GM19463 (cell line): ENCODE measurements around the gene FXYD1.

Source experiments
- ATAC-seq: cut with Tn5 transposase; IDR thresholded peaks from one replicate; pipeline ENCODE4 v1.9.1; 2021; ENCODE audit warnings: mild to moderate bottlenecking, moderate library complexity; ENCODE audit not compliant: unreplicated experiment

FXYD1 gene

DNA sequence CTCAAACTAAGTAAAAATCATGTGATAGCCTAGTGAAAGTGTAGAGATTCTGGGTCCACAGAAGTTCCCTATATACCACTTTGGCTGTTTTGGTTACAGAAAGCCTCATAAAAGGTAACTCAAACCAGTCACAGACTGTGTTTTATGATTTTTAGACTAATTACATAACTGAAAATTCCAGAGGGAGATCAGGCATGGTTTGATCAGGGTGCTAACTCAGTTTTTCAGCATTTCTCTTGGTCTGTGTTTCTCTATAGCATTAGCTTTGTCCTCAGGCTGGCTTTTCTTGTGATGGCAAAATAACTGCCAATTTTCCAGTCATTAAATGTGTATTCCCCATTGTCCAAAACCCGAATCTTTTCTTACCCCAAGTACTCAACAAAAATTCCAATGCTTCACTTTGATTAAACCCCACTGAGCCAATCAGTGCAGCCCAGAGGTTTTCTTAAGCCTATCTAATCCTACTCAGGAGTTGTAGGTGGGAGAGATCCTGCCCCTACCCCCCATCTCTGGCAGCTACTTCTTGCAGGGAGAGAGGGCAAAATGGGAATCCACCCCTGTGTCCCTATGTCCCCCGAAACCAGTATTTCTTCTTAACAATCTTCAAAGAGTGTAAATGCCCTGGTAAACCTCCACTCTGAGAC lies 31.6 kb upstream of the FXYD1 start:
- no peak for ATAC-seq

DNA sequence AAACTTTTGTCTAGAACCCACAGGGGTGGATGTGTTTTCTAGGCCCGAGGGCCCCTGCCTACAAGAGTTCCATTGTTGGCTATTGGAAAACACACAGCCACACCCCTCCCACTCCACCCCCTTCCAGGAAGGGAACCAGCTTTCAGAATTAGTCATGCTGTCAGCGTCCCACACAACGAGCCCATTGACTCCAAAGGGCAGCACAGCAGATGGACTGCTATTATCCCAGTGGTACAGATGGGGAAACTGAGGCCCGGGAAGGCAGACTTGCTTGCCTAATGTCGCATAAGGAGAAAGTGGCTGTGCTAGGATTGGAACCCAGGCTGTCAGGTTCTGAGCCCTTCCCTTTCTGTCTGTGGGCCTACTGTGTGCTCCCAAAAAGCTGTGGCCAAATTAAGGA lies 31.1 kb upstream of the FXYD1 start:
- no peak for ATAC-seq

- no peak for ATAC-seq
Observed at GRCh38 chr19:35108730-35109129, 29.9 kb upstream of the FXYD1 start.

DNA sequence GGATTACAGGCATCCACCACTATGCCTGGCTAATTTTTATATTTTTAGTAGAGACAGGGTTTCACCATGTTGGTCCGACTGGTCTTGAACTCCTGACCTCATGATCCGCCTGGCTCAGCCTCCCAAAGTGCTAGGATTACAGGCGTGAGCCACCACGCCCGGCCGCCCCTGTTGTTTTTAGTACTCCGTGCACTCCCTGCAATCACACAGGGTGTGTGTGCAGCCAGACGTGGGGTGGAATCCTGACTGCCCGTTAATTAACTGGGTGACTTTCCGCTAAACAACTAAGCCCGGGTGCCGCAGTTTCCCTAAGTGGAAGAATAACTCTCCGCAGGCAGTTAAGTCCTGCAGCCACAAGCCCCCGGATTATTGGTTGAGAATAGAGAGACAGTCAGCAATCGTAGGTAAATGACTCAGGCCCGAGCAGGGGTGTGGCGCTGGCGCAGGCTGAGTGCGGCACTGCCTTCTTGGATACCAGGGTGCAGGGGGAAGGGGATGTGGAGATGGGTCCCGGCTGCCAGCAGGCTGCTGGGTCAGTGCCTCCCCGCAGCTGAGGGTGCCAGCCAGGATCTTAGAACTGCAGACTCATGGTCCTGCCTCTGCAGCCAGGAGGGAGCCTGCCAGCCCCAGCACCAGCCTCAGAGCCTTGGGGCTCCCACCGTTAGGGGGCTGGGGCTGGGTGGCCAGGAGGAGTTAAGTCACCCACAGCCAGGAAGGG lies 29.1 kb upstream of the FXYD1 start:
- no peak for ATAC-seq

DNA sequence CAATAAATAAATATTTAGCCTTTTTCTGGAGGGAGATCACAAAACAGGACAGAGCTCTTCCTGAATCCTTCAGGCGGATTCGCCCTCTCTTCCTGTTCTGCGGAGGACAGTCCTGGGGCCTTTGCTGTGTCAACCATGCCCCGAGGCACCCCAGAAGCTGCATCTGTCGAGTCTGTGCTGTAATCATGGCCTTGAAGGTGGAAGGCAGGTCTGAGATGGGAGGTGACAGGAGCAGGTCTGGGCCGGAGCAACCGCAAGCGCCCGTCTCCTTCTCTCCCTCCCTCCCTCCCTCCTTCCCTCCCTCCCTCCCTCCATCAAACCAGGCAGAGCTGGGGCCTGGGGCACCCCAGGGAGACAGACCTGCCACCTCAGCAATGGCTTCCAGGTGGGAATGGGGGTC lies 27.6 kb upstream of the FXYD1 start:
- no peak for ATAC-seq

GRCh38 chr19:35112995-35113688 lies 25.5 kb upstream of the FXYD1 start:
- no peak for ATAC-seq

- no peak for ATAC-seq
Observed at GRCh38 chr19:35114353-35115176, 24.1 kb upstream of the FXYD1 start.

DNA sequence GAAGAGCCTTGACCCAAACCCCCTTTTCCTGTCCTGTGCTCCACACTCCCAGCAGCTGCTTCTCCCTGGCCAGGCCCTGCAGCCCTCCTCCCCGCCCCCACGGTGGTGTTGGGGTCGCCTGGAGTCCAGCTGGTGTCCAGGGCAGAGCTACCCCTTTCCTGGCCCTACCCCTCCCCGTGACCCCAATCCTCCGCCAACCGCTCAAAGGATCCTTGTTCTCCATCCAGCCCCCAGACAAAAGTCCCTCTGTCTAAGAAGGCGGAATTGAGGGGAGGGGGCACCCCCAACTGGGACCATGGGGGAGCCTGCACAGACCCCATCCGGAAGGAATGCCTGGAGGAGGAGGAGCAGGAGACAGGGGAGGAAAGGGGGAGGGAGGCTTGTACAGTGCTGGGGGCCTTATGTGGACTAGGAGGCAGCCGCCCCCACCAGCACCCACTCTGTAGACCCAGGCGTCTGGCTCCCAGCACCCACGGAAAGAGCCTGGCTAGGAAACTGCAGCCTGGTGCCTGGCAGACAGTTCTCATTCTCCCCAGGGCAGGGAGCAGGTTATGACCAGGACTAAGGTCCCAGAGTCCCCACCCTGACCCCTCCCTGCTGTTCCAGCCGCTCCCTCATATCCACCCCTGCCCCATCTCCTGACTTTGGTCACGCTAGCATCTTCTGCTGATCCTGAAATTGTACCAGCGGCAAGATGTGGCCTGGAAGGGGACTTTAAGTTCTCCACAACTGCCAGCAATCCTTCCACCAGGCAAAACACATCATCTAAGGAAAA lies 23.3 kb upstream of the FXYD1 start, which contains the start of gene FXYD3:
TSS of gene FXYD3 (plus strand) at position 647 of the 775 bp plus-strand sequence. CDS start 3,554 bp downstream, outside the sequence.
- no peak for ATAC-seq

DNA sequence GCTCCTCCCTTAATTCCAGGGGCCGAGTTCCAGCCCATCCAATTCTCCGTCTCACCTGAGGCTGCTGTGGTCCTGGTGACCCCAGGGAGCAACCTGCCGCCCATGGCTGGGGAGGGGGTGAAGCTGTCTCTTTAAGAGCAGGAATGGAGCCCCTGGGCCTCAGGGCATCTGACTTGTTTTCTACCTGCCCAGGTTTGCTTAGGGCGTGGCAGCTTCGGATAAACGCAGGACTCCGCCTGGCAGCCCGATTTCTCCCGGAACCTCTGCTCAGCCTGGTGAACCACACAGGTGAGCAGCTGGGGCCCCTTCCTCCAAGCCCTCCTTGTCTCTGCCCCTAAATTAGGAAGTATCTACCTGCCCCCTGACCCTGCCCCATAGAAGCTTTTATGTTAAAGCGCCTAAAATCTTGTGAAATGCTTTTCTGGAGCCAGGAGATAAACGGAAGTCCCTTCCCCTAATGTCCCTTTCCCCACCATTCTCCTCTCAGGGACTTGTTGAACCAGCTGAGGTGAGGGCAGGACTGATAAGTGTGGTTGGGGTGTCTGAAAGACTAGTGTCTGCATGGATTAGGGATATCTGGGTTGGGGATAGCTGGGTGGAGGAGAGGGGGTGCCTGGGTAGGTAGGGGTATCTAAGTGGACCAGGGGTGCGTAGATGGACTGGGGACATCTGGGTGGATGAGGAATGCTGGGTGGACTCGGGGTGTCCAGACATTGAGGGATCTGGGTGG lies 22.4 kb upstream of the FXYD1 start:
- no peak for ATAC-seq

DNA sequence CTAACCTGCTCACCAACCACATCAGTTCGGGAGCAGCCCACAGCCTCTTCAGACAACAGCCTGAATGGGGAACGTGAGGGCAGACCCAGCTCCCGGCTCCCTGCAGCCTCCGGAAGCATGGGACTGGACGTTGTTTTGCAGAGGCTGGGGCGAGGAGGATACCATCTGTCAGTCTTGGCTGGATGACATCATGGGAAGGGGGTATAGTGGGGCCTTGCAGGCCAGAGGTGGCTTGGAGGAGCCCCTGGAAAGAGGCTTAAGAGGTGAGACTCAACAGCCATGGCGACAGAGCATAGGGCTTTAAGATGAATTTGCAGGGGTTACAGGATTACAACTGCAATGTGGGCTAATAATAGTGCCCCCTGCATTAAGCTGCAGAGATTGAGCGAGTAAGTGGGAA lies 21.5 kb upstream of the FXYD1 start:
- no peak for ATAC-seq

DNA sequence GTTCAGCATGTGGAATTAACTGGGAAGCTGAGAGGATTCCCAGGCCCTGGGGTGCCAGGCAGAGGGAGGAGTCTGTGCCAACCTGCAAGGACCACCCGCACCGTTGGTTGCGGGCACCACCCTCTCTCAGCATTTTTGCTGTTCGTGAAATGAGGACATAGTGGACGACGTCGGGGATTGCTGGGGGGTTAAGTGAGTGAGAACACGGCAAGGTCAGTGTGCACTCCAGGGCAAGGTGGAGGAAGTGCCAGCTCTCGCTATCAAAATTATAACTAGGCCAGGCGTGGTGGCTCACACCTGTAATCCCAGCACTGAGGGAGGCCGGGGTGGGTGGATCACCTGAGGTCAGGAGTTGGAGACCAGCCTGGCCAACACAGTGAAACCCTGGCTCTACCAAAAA lies 20.8 kb upstream of the FXYD1 start:
- no peak for ATAC-seq

- ATAC-seq = no peak
Observed at GRCh38 chr19:35118268-35119020, 20.2 kb upstream of the FXYD1 start.

DNA sequence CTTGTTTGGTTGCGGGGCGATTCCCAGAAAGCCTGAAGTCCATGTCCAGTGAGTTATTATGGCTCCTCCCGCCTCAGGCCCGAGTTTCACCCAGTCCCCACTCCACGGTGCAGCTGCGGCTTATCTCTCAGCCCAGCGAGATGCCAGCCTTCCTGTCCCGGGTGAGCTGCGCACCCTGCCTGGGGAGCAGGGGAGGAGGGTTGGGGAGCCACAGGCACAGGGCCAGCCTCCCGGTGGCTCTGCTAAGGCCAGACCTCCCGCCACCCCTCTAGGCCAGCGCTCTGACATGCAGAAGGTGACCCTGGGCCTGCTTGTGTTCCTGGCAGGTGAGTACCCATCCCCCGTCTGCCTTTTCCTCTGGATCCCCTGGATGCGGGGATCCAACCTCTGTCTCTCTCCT lies 19.5 kb upstream of the FXYD1 start:
- no peak for ATAC-seq

DNA sequence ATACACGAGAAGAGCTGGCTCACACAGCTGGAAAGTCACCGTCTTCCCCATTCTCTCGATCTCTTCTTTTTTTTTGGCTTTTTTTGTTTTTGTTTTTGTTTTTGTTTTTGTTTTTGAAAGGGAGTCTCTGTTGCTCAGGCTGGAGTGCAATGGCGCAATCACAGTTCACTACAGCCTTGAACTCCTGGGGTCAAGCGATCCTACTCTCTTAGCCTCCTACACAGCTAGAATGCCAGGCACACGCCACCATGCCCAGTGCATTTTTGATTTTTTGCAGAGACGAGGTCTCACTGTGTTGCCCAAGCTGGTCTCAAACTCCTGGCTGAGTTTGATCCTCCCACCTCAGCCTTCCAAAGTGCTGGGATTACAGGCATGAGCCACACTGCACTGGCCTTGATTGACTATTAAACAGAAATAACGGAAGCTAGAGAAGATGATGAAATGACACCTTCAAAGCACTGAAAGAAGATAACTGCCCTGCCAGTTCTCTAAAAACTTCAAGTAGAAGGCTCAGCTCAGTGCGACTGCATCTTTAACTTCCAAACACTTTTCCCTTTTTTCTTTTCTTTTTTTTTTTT lies 19.0 kb upstream of the FXYD1 start:
- ATAC-seq = no peak

DNA sequence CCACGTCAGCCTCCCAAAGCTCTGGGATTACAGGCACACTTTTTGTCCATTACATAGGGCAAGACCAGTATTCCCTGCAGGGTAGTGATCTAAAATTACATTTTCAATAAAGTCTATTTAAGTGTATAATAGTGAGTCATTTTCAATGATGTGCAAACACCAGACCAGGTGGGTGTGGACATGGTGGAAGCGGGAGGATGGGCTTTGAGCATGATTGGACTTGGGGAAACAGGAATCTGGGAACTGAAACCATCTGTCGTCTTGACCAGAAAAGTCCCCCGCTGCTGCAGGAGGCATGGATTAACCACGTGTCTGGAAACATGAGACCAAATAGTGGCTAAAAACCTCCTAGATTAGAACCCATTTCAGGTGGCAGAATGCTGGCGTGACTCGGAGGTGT lies 18.1 kb upstream of the FXYD1 start:
- ATAC-seq = no peak

DNA sequence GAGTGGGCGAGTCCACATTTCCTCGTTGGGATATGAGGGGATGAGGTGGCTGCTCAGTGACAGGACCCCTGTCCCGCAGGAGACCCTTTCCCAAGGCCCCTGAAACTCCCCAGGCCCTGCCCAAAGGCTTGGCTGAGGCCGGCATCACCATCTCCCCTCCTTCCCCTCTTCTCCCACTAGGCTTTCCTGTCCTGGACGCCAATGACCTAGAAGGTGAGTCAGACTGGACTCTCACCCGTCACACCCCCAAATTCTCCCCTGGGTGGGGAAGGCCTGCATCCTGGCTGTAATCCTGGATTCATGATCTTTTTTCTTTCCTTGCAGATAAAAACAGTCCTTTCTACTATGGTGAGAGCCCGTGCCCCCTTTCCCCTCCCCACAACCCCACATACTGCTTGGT lies 17.7 kb upstream of the FXYD1 start:
- ATAC-seq = no peak

DNA sequence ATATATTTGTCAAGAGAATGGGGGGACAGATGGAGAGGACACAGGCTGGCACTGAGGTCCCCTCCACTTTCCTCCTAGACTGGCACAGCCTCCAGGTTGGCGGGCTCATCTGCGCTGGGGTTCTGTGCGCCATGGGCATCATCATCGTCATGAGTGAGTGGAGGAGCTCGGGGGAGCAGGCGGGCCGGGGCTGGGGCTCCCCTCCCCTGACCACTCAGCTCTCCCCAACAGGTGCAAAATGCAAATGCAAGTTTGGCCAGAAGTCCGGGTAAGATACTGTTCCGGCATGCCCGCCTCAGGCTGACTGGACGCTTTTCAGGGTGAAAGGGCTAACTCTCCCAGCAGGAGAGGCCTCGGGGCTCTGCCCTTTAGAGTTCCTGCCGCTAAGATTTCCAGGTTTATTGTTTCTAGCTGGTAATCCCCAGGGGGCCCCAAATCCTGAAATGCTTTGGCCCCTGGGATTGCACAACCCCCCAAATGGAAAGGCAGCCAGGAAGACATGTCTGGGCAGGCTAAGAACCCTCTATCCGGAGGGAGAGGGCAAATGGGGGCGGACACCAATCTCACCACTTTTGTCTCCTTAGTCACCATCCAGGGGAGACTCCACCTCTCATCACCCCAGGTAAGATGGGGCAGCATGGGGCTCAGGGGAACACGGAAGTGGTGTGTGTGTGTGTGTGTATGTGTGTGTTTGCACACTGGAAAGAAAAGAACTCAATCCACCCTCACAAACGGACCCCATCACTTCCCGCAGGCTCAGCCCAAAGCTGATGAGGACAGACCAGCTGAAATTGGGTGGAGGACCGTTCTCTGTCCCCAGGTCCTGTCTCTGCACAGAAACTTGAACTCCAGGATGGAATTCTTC lies 15.7 kb upstream of the FXYD1 start:
- no peak for ATAC-seq

- no peak for ATAC-seq
Observed at GRCh38 chr19:35123573-35123972, 15.1 kb upstream of the FXYD1 start.
